Measurements from ENCODE around the gene HPS4. TPM values are rescaled to one million over a fixed set of nuclear protein-coding genes. Genes with fewer than 3 reads are reported as not detected.
A peak's percentile ranks its signal among the peaks of the same experiment; 100 is the strongest.
"Not testable (repeated sequence)": the region's sequence is repeated elsewhere in the genome, so short reads cannot be mapped to it uniquely, and the experiment has no call there.

HPS4 gene
- 28.3 TPM for total RNA-seq

DNA sequence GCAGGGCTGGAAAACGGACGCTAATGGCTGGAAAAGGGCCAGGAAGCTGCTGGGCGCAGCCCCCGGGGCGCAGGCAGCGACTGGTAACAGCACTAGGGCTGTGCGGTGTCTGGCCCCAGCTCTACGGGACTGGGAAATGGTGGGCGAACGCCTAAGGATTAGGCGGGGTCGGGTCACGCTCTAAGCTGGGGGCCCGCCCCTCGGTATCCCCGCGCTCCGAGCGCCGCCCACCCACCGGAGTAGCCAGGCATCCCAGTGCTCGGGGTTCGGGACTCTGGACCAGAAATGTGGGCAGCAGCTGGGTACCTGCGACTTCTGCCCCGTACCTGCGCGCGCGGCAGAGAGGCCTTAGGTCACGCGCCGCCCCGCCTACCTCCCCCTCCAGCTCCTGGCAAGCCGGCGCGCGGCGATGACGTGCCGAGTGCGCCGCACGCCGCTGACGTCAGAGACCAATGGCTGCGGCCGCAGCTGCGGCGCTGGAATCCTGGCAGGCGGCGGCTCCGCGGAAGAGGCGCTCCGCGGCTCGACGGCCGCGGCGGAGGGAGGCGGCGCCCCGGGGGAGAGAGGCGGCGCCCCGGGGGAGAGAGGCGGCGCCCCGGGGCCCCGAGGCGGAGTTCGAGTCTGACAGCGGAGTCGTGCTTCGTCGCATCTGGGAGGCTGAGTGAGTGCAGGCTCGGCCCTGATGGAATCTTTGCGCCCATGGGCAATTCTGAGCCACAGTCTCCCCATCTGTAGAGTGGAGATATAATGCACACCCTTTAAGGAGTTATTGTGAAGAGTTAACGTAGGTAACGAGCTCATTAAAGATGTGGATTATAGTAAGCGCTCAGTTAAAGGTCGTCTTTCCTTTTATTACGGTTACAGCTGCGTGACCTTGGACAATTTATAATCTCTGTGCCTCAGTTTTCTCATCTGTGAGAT lies at the start of gene HPS4, which contains the start of gene SRRD:
TSS of gene HPS4 (minus strand) at position 345 of the 921 bp plus-strand sequence. CDS start 2,021 bp downstream, outside the sequence.
TSS of gene SRRD (plus strand) at position 439 of the 921 bp plus-strand sequence. CDS start at position 453, 14 bp downstream.
- DNase-seq (ENCODE audit: low spot score) = peak; percentile 92

DNA sequence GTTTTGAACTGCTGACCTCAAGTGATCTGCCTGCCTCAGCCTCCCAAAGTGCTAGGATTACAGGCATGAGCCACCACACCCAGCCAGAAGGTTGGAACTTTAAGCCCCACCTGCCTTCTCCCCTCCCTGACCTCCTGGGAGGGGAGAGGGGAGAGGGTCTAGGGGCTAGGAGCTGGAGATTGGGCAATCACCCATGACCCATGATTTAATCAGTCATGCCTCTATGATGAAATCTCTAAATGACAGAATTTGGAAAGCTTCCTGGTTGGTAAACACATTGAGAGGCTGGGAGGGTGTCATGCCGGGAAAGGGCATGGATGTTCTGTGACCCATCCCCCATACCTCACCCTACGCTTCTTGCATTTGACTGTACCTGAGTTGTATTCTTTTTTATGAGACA lies 45.8 kb upstream of the HPS4 start:
- no peak for DNase-seq (ENCODE audit: low spot score)

DNA sequence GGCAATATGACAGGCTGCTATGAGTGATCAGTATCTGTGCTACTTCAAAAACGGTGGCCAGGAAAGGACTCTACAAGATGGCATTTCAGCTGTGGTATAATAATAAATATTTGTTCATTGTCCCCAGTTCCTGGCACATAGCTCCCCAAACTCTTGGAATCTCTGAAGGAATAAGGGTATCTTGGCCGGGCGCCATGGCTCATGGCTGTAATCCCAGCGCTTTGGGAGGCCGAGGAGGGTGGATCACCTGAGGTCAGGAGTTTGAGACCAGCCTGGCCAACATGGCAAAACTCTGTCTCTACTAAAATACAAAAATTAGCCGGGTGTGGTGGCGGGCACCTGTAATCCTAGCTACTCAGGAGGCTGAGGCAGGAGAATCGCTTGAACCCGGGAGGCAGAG lies 44.9 kb upstream of the HPS4 start:
- DNase-seq (ENCODE audit: low spot score) = not testable (repeated sequence)

DNA sequence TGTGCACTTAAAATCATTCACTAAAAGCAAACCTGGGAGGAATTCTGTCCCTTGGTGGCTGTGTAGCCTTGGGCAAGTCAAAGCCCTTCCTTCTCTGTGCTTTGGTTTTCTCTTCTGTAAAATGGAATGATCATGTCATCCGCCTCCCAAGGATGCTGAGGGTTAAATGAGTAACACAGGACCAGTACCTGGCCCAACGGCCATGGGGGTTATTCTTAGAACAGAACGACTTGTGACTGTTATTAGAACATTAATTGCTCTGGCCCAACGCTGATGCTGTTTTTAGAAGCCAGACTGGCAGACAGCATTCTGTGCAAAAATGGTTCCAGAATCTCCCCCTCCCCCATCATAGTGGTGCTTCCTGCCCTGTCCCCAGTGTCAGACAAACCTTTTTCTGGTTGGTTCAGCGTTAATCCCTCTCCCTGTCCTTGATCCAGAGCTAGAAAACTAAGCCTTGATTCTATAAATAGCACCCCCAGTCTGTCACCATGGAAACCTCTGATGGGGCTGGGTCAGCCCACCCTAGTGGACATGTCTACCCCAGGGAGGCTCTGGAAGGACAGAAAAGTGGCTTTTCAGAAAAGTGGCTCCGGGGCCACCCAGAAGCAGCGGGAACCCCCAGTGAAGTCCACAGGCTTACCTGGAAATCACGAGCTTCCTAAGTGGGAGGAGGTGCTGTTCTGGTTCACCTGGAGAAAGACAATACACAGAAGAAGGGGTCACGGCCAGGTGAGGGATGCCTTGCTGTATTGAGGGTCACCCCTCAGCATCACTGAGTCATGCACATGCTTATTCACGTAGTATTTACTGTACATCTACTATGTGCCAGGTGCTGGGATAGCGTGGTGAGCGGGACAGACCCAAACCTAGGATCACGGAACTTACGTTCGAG lies 44.2 kb upstream of the HPS4 start:
- no peak for DNase-seq (ENCODE audit: low spot score)

DNA sequence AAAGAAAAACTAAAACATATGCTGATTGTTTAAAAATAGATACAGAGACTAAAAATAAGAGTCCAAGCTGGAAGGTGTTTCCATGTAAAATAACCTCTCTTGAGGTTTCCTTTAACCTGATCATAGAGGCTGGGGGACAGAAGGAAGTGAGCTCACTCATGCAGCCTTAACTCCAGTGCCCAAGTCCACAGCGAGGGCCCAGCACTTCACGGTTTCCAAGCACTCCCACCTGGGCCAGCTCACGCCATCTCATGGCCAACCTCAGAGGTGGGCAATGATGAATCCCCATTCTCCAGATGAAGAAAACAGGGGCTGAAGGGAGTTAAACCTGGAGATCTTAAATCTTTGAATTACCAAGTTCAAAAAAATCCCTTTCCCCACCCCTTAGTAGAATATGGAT lies 43.6 kb upstream of the HPS4 start:
- no peak for DNase-seq (ENCODE audit: low spot score)

DNA sequence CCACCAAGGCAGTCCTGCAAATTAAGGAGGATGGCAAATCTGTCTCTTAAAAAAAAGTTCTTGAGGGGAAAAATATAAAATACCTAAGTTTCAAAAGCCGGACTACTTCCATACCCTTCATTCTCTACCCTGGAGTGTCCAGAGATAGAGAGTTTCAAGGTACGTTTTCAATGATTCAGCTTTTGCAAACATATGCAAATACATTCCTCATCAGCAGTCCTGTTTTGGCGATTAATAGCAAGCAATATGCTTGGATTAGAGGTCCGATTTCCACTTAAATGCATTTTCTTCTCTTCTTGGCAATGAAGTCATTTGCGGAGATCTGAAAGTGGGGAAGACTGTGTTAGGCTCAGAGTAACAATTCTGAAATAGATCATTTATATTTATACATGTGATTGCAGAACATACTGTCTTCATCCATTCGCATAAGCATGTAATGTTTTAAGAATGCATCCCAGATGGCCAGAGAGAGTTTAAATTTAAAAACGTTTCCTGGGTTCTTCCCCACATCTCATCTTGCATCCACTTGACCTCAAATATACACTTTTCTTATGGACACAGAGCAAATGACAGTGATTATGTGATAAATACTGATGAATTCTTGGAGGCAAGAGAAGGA lies 42.5 kb upstream of the HPS4 start:
- no peak for DNase-seq (ENCODE audit: low spot score)

DNA sequence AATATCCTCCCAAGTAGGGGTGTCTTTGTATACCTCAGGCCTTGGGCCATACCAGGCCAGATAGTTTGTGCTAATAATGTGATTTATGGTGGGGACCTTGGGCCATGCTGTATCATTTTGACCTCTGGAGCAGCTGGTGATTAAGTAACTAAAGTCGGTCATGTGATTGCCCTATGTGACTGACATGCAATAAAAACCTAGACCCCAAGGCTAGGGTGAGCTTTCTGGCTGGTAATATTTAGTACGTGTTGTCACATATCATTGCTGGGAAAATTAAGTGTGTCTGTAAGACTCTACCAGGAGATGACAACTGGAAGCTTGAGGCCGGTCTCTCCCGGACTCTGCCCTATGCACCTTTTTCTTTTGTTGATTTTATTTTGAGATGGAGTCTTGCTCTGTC lies 41.3 kb upstream of the HPS4 start:
- DNase-seq (ENCODE audit: low spot score) = no peak

DNA sequence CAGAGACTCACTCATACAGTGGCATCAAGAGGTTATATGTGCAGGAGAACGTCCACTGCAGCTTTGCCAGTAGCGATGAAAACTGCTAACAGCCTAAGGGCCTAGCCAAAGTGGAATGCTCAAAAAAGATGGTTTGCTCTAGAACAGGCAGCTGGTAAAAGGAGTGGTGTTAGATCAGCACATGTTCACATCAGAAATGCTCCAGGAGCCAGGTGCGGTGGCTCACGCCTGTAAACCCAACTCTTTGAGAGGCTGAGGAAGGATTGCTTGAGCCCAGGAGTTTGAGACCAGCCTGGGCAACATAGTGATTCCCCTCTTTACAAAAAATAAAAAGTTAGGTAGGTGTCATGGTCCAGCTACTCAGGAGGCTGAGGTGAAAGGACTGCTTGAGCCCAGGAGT lies 39.0 kb upstream of the HPS4 start:
- no peak for DNase-seq (ENCODE audit: low spot score)

DNA sequence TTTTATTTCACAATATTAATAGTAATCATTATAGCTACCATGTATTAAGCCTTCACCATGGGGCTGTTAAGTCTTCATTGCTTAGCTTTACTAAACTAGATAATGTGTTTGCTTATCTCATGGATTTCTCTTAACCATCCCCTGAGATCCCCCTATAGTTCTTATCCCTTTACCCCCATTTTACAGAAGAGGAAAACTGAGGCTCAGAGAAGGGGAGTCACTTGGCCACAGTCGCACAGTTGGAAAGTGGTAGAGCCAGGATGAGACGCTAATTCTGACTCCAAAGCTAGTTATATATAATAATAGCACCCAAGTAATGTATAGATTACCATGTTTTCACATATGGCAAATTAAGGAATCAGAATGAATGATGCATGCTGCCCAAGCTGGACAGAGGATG lies 38.4 kb upstream of the HPS4 start:
- no peak for DNase-seq (ENCODE audit: low spot score)

DNA sequence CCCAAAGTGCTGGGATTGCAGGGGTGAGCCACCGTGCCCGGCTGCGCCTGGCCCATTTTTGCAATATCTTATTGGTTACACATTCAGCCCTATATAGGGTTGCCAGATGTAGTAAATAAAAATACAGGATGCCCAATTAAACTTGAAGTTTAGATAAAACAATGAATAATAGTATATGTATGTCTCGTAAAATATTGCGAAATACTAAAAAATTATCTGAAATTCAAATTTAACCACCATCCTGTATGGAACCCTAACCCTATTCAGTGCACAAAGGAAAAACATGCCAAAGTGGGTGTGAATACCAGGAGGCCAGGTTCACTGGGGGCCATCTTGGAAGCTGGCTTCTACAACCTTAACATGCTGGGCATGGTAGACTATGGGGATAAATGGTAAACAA lies 33.8 kb upstream of the HPS4 start:
- DNase-seq (ENCODE audit: low spot score) = no peak

DNA sequence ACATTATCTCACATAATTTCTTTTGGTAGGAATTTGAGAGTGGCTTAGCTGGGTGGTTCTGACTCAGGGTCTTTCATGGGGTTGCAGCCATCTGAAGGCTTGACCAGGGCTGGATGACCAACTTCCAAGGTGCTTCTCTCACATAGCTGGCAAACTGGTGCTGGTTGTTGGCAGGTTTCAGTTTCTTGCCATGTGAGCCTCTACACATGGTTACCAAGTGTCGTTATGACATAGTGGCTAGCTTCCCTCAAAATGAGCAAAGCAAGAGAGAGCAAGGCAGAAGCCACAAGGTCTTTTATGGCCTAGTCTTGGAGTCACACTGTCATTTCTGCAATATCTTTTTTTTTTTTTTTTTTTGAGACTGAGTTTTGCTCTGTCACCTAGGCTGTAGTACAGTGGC lies 32.9 kb upstream of the HPS4 start:
- DNase-seq (ENCODE audit: low spot score) = no peak

DNA sequence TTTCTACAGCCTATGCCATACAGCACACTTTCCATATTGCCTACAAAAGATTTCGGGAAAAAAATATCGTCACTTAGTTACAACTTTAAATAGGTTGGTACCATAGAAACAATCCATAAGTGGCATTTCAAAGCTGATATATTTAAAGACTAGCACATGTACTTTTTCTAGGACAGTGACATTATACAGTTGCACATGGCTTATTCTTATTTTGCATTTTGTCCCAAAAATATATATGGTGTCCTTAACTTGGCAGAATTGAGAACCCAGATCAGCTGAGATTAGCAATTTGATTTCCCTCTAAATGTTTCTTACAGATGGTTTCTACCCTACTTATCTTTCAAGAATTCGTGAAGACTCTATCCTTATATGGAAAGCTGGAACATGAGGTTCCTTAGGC lies 32.3 kb upstream of the HPS4 start:
- DNase-seq (ENCODE audit: low spot score) = no peak

DNA sequence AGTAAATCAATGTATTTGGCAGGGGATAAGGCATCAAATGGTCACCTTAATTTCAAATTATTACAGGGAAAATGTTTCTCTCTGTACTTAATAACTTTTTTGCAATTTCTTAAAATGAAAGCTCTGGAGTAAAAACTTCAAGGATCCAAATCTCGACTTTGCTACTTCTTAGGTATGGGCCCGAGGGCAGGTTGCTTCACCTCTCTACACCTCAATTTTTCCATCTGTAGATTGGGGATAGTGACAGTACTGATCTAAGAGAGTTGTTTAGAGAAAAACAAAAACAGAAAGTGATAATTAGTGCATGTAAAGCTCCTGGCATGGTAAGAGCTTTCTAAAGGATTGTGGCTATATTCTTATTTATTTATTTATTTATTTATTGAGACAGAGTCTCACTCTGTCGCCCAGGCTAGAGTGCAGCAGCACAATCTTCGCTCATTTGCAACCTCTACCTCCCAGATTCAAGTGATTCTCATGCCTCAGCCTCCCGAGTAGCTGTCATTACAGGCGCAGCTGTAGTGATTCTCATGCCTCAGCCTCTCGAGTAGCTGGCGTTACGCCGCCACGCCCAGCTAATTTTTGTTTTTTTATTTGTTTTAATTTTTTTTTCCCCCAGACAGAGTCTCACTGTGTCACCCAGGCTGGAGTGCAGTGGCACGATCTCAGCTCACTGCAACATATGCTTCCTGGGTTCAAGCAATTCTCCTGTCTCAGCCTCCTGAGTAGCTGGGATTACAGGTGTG lies 31.0 kb upstream of the HPS4 start:
- no peak for DNase-seq (ENCODE audit: low spot score)

DNA sequence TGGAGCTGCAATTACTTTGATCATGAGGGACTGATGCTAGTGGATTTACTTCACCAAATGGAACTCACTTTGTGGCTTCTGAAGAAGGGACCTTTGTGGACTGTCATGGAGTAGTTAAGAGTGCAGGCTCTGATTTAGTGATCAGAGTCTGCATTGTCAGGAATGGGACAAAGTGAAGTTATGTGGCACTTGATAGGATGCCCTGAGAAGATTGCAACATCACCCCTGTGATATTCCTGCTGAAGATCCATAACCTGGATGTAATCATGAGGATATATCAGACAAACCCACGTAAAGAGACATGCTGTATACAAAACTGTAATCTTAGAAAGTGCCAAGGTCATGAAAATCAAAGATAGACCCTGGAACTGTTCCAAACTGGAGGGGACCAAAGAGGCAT lies 30.3 kb upstream of the HPS4 start:
- no peak for DNase-seq (ENCODE audit: low spot score)

DNA sequence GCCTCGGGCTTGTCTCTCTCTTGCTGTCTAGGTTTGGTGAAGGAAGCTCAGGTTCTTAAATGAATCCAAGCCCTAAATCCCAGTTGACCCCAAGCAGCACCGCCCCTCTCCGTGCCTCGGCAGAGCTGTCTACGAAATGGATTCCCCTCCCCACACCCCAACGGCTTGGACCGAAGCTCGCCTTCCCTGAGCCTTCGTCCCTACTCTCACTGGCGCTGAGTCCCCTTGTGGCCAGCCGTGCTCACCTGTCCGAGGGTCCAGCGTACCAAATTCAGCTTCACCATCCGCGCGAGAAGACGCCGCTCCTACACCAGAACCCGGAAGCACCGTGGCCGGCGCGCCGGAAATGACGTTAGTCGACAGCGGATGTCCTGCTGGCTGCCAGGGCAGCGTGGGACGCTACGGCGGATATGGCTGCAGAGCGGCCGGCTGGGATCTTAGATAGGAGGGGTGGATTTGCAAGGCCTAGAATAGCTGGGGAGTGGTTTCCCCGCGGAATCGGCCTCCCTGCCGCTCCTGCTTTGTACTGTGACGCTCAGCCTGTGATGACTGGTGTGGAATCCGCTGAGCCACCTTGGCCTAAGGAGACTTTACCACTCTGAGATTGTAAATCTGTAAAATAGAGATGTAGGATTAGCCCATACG lies 28.7 kb upstream of the HPS4 start, which contains the start of gene TFIP11:
TSS of gene TFIP11 (minus strand) at position 325 of the 645 bp plus-strand sequence. CDS start 2,201 bp downstream, outside the sequence.
- peak; percentile 95 for DNase-seq (ENCODE audit: low spot score)

DNA sequence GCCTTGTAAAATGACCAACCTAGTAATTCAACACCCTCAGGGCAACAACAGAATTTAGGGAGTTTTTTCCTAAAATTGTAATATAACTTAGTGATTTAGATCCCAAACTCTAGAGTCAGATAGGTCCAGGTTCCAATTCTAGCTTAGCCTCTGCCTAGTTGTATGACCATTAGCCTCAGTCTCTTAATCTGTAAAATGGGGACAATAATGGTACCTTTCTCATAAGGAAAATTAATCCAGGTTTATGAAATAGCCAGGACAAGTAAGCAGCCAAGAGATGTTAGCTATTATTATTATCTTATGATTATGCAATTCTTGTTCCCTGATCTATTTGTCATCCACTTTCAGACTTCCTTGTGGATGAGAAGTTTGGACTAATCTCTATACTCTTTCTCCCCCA lies 24.6 kb upstream of the HPS4 start:
- DNase-seq (ENCODE audit: low spot score) = no peak

DNA sequence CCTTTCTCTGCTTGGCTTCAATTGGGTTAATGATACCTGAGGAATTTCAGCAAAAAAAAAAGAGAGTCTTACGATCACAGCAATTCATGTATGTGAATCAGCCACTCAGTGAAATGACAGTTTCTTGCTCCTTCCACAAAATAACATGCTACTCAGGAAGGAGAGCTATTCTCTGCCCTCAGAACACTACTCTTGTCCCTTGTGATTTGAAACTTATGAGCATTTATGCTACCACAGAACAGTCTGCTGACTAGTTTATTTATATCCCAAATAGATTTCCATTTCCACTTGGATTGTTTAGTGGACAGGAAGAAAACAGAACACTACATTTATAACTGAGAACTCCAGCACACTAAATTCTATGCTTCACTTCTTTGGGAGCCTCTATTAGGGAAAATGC lies 20.2 kb upstream of the HPS4 start:
- no peak for DNase-seq (ENCODE audit: low spot score)

DNA sequence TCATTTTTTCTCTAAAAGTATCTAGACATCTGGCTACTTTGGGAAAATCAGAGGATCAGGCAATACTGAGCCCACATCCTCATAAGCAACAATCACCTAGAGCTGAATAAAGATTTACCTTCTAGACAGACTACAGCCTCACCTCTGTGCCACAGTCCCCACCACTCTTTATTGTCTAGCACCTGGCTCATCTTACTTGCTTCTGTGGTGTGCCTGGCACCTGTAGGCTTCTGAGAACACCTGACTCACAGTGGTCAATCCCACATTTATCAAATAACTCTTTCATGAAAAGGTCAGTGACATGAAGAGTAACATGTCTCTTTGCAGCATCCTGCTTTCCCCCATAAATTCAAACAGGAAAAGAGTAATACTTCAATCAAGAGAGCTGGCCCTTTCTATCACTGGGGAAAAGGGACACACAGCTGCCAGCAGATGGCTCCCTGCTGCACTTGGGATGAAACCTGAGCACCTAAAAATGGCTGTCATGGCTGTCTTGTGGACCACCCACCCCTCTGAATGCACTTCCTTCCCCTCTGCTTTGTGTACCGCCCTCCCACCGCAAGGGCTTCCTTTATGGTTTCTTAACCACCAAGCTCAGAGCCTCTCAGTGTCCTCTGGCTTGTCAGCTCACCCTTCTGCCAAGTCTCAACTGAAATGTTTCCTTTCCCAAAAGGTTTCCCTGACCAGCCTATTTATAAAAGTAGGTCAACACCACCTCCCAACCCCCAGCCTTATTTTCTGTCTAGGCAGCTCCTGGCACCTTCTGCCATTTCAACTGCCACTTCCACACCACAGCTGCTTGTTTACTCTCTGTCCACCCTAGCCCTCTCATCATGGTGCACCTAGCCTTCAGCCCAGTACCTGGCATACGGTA lies 19.3 kb upstream of the HPS4 start:
- DNase-seq (ENCODE audit: low spot score) = peak; percentile 29

DNA sequence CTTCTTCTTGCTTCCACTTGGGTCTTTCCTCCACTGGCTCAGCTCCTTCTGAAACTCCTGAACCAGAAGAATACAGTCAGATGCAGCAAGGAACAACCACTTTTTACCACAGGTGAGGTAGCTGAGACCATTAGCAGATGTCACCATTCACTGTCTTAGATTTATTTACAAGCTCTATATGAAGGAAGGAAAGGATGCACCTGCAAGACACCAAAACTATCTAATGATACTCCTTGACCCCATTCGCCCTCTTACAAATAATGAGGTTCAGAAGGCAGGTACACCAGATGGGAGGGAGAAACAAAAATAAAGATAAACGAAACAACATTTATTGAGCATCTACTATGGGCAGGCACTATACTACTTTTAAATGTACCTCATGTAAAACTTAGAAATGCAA lies 18.4 kb upstream of the HPS4 start:
- DNase-seq (ENCODE audit: low spot score) = no peak
